Panc1 (cell line): ENCODE data around the gene DRAXIN. TPM values are rescaled to one million over a fixed set of nuclear protein-coding genes. Genes with fewer than 3 reads are reported as not detected.
A peak's percentile ranks its signal among the peaks of the same experiment; 100 is the strongest.

Experiments
- ATAC-seq: fragments of 200-7000 bp; cut with Tn5 transposase; 2 replicates; pipeline ENCODE4 v1.9.1; 2020; ENCODE audit warnings: mild to moderate bottlenecking, moderate library complexity
- BruUV-seq: library from RNA; stranded (reverse); fragments of 400-500 nt; replicated peaks from 2 replicates; lab custom pipeline; 2021; lab: Mats Ljungman, UMichigan
- CTCF ChIA-PET: fragments of 300-600 bp; sonication (Branson Sonifier 250); formaldehyde crosslinking; loops from one replicate; lab custom pipeline; 2022; ENCODE audit warnings: antibody characterized with exemption; lab: Charles Lee
- POLR2A ChIA-PET: fragments of 300-600 bp; sonication (Branson Sonifier 250); formaldehyde crosslinking; loops from one replicate; lab custom pipeline; 2022; ENCODE audit warnings: antibody characterized with exemption; lab: Charles Lee
- DNase-seq: peaks from one replicate; pipeline ENCODE4 v3.0.0-alpha.2; 2010; ENCODE audit warnings: low read depth, low spot score
- H3K27ac ChIP-seq: 2 replicates; pipeline ENCODE4 v1.5.1; 2011; ENCODE audit warnings: mild to moderate bottlenecking, low read length, inconsistent platforms
- H3K27me3 ChIP-seq: fragments of 200-500 bp; sonication (Bioruptor generic); 2 replicates; pipeline ENCODE4 v1.6.0; 2014; ENCODE audit warnings: low read length, inconsistent platforms; ENCODE audit not compliant: control insufficient read depth, insufficient read depth
- H3K36me3 ChIP-seq: fragments of 200-500 bp; sonication (Bioruptor generic); 2 replicates; pipeline ENCODE4 v1.5.1; 2014; ENCODE audit warnings: inconsistent platforms, mild to moderate bottlenecking, low read length, moderate library complexity; ENCODE audit not compliant: control insufficient read depth, insufficient read depth
- H3K4me1 ChIP-seq: 2 replicates; pipeline ENCODE4 v1.5.1; 2011; ENCODE audit warnings: inconsistent platforms, mild to moderate bottlenecking, low read length, moderate library complexity; ENCODE audit not compliant: control insufficient read depth, insufficient read depth
- H3K4me3 ChIP-seq, 2 experiments: 2 replicates each; pipeline ENCODE4 v1.5.1; 2011 to 2012; ENCODE audit warnings: low read depth in 2 of 2, low read length in 2 of 2, mild to moderate bottlenecking in 2 of 2, inconsistent platforms in 1 of 2, moderate library complexity in 1 of 2
- H3K9me3 ChIP-seq: fragments of 200-500 bp; sonication (Bioruptor generic); 2 replicates; pipeline ENCODE4 v1.5.1; 2014; ENCODE audit warnings: low read depth, mild to moderate bottlenecking, inconsistent platforms, low read length, moderate library complexity; ENCODE audit not compliant: control insufficient read depth, insufficient read depth
- CTCF ChIP-seq: fragments of 450-650 bp; IDR thresholded peaks from 2 replicates; pipeline ENCODE4 v1.5.1; 2017; ENCODE audit warnings: mild to moderate bottlenecking
- POLR2AphosphoS5 ChIP-seq: IDR thresholded peaks from 2 replicates; pipeline ENCODE4 v1.6.1; 2012; ENCODE audit warnings: mild to moderate bottlenecking, low read depth, low read length, moderate library complexity
- REST ChIP-seq, 2 experiments: IDR thresholded peaks; 2 replicates each; pipeline ENCODE4 v1.6.1; 2011 to 2012; ENCODE audit warnings: low read depth in 2 of 2, control low read depth in 1 of 2, low read length in 1 of 2, mild to moderate bottlenecking in 1 of 2, moderate library complexity in 1 of 2; ENCODE audit not compliant: insufficient read depth in 1 of 2
- SIN3A ChIP-seq: IDR thresholded peaks from 2 replicates; pipeline ENCODE4 v1.6.1; 2012; ENCODE audit warnings: low read depth, mild to moderate bottlenecking, low read length, moderate library complexity, borderline replicate concordance; ENCODE audit not compliant: insufficient read depth
- TCF7L2 ChIP-seq: IDR thresholded peaks from 2 replicates; pipeline ENCODE4 v1.6.1; 2011; ENCODE audit warnings: mild to moderate bottlenecking, low read depth, low read length, inconsistent platforms
- in situ Hi-C: cut with HindIII; loops from 2 replicates; pipeline ENCODE4 v1.10.0; 2016; ENCODE audit warnings: low sequenced_read_pairs, low pct_unique_long_range_greater_than_20kb
- intact Hi-C: fragments of 100-400 bp; cut with micrococcal nuclease; formaldehyde crosslinking; loops from one replicate; pipeline ENCODE4 v1.10.0; 2022; ENCODE audit not compliant: unreplicated experiment
- total RNA-seq: library from RNA; stranded (reverse); gene quantifications from one replicate; pipeline ENCODE4 v1.2.1, GENCODE V29; 2021; ENCODE audit not compliant: unreplicated experiment

The DRAXIN gene
- total RNA-seq, 1 experiment from 2014 or later, result 0.13 TPM

DNA sequence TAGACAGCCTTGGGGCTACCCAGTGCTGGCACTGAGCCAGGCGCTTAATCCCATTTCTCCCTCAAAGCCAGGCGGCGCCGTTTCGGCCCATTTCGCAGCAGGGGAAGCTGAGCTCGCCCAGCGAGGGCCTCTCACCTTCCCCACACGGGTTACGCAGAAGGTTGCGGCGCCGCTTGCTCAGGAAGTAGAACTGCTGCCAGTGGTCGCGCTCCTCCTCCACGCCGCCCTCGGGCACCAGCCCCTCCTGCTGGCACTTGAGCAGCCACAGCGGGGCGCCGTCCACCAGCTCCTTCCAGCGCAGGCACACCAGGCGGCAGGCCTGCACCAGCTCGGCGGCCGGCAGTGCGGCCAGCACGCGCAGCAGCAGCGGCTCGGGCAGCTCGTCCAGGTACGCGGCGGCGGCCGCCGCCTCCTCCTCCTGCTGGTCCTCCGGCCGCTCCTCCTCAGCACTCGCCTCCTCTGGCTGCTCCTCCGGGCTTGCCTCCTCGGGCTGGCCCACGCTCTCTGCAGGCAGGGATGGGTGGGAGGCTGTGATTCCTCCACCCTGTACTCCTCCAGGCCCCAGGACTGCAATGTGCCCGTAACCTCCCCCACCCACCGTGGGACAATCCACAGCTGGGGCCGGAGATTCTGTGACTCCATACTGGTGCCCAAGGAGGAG, 41.0 kb upstream of the DRAXIN start:
- no peak for DNase-seq
- peak; percentile 85 for TF ChIP-seq CTCF
- TF ChIP-seq SIN3A, result no peak
- no peak for TF ChIP-seq POLR2AphosphoS5
- no peak for TF ChIP-seq TCF7L2
- TF ChIP-seq REST (IDR thresholded peaks at IDR 0.05; ENCODE audit: insufficient read depth in 1 of 2, low read depth in 2 of 2, low read length in 1 of 2), result no peak
- 0 out of 4 replicates have a peak overlapping the region, but pooled peaks of 1 of the 2 experiments have one; percentile 8 for H3K4me3 ChIP-seq
- in situ Hi-C loops (no loop called here), intact Hi-C loops (loop anchor here (5.0 kb wide), 1 partner anchor 67 kb away; no protein-coding TSS in a partner anchor)
- H3K4me1 ChIP-seq, result peaks cover 26% of the 10 kb centered on the region
- ChIA-PET CTCF (interaction anchor here (0.5 to 0.6 kb wide), 3 partner anchors 72 to 410 kb away, joined by 4 to 8 read pairs (median 7); no protein-coding TSS in a partner anchor), POLR2A (interaction anchor here (0.7 kb wide), 1 partner anchor 28 kb away, joined by 3 read pairs; no protein-coding TSS in a partner anchor)
- ATAC-seq, result peak; percentile 44
- no peaks in the 10 kb centered on the region for H3K27me3 ChIP-seq
- H3K9me3 ChIP-seq, result no peaks in the 10 kb centered on the region
- no TSS peak for BruUV-seq
- H3K36me3 ChIP-seq, result no peaks in the 10 kb centered on the region; the same call in 1 of the 2 replicates
- peak overlapping the region; percentile 57; the same call in 1 of the 2 replicates for H3K27ac ChIP-seq

DNA sequence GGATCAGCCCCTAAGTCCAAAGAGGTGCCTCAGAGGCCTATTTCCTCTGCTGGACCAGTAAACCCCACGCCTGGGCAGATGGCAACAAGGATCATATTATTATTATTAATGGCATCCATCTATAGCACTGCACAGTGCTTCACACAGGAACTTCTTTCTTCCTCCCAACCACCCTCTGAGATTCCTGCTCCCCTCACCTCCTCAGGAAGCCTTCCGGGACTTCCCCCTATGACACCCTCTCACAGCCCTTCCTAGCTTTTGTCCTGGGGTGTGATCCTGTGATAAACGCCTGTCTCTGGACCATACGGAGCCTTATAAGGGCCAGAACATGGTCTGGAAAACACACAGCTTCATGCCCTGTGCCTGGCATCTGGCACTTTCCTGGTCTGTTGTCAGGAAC, 40.5 kb upstream of the DRAXIN start:
- ChIA-PET POLR2A (interaction anchor here (0.7 kb wide), 1 partner anchor 29 kb away, joined by 3 read pairs; no protein-coding TSS in a partner anchor), CTCF (interaction anchor here (0.5 to 0.6 kb wide), 2 partner anchors 72 to 411 kb away, joined by 4 to 8 read pairs; no protein-coding TSS in a partner anchor)
- no peaks in the 10 kb centered on the region; the same call in 1 of the 2 replicates for H3K36me3 ChIP-seq
- H3K27ac ChIP-seq, result peak overlapping the region; percentile 57; the same call in 1 of the 2 replicates
- ATAC-seq (no peak), DNase-seq (no peak)
- TF ChIP-seq POLR2AphosphoS5, result no peak
- no peak for TF ChIP-seq CTCF
- TF ChIP-seq SIN3A, result no peak
- TF ChIP-seq TCF7L2, result no peak
- no peak for TF ChIP-seq REST (IDR thresholded peaks at IDR 0.05; ENCODE audit: insufficient read depth in 1 of 2, low read depth in 2 of 2, low read length in 1 of 2)
- H3K27me3 ChIP-seq, result no peaks in the 10 kb centered on the region
- peaks cover 29% of the 10 kb centered on the region for H3K4me1 ChIP-seq
- H3K4me3 ChIP-seq, result no peak overlapping the region
- in situ Hi-C loops, result no loop called here
- intact Hi-C loops, result loop anchor here (5.0 kb wide), 1 partner anchor 66 kb away; no protein-coding TSS in a partner anchor
- H3K9me3 ChIP-seq, result no peaks in the 10 kb centered on the region
- BruUV-seq, result no TSS peak
